Fibroblast of villous mesenchyme (primary cell): ENCODE results near the gene NUPR1. TPM values are rescaled to one million over a fixed set of nuclear protein-coding genes. Genes with fewer than 3 reads are reported as not detected.

Source experiments
- DNase-seq: peaks from one replicate; pipeline ENCODE4 v3.0.0-alpha.2; 2010; ENCODE audit warnings: low read depth
- H3K4me3 ChIP-seq: 2 replicates; pipeline ENCODE4 v1.5.1; 2011; ENCODE audit warnings: low read depth, mild to moderate bottlenecking, low read length
- total RNA-seq: library from RNA; depleted of rRNA; stranded (reverse); fragments of >200 nt; gene quantifications from 2 replicates; pipeline ENCODE4 v1.2.3, GENCODE V29; 2012
- TF ChIP-seq, protein P1 (sequence below): IDR thresholded peaks from 2 replicates; pipeline ENCODE4 v1.5.1; 2012; ENCODE audit warnings: low read depth, mild to moderate bottlenecking, low read length; ENCODE audit not compliant: insufficient read depth

The NUPR1 gene
- total RNA-seq, 1 donor: 8.2 TPM

DNA sequence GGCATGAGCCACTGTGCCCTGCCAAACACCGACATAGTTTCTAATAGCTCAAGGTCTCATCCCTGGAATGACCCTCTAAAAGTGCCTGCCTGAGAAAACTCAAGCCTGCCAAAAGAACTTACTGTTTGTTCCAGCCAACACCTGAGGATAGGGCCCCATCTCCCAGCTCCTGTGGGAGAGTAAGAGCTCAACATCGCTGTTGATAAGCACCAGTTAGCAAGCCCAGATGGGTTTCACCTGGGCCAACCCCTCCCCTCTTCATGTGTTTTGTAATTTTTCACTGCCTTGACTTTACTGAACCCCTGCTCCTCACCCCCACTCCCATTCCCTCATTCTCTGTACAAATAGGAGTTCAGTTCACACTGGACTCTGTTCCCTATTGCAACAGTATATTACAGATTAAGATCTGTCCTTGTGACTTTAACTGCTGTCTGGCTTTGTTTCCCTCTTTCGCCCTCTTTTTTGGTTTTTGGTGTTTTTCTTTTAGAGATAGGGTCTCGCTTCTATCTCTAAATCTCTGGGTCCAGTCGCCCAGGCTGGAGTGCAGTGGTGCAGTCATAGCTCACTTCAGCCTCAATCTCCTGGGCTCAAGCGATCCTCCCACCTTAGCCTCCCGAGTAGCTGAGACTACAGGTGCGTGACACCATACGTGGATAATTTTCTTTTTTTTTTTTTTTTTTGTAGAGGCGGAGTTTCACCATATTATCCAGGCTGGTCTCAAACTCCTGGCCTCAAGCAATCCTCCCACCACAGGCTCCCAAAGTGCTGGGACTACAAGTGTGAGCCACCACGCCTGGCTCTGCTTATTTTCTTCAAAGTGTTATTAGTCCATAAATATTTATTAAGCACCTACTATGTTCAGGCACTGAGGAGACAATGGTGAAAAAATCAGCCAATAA lies 12.3 kb downstream of the NUPR1 start:
- TF ChIP-seq, protein P1, sequence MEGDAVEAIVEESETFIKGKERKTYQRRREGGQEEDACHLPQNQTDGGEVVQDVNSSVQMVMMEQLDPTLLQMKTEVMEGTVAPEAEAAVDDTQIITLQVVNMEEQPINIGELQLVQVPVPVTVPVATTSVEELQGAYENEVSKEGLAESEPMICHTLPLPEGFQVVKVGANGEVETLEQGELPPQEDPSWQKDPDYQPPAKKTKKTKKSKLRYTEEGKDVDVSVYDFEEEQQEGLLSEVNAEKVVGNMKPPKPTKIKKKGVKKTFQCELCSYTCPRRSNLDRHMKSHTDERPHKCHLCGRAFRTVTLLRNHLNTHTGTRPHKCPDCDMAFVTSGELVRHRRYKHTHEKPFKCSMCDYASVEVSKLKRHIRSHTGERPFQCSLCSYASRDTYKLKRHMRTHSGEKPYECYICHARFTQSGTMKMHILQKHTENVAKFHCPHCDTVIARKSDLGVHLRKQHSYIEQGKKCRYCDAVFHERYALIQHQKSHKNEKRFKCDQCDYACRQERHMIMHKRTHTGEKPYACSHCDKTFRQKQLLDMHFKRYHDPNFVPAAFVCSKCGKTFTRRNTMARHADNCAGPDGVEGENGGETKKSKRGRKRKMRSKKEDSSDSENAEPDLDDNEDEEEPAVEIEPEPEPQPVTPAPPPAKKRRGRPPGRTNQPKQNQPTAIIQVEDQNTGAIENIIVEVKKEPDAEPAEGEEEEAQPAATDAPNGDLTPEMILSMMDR: no peak
- H3K4me3 ChIP-seq: no peak overlapping the region
- no peak for DNase-seq

DNA sequence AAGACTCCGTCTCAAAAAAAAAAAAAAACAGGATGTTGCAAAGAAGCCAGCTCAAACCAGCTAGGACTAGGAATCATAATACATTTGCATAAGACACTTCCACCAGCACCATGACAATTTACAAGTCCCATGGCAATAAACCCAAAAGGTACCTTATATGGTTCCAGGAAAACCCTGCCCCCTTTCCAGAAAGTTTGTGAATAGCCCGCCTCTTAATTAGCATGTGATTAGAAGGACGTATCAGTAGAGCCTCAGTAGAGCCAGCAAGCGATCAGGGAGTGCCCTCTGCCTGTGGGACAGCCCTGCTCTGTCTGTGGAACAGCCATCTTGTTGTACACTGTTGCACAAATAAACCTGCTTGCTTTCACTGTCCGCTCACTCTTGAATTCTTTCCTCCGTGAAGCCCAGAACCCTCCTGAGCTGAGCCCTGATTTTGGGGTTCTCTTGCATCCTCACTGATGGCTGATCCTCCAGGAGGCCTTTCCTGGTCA lies 14.0 kb downstream of the NUPR1 start:
- DNase-seq: no peak
- no peak overlapping the region for H3K4me3 ChIP-seq
- TF ChIP-seq, protein P1: no peak

DNA sequence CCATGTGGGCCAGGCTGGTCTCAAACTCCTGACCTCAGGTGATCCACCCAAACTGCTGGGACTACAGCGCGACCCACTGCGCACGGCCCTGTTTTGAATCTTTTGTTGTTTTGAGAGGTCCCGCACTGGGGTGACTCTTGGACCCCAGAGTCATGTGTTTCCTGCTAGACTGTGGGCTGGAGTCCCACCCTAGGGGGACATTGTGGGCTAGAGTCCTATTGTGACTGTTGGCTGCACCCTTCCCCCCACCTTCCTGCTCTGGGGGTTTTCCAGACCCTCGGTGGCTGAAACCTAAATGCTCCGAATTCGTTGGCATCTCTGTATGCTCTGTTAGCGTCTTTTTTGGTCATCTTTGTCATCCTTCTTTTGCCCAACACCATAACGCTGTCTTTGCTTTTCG lies 16.0 kb downstream of the NUPR1 start:
- no peak for DNase-seq
- TF ChIP-seq, protein P1: no peak

DNA sequence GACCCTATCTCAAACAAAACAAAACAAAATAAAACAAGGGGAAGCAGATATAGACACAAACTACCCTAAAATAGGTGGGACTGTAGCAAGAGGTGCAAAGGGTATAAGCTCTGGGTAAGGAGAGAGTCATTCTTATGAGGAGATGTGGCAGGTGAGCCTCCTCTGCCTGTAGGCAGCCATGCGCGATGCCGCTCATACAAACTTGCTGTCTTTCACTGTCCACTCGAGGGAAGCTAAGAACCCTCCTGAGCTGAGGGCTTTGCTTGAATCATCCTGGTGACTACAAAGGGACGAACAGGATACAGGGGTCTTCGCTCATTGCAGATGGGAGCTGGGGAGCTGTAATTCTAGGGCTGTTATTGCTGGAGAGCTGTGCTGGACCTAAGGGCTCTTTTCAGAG lies 17.3 kb downstream of the NUPR1 start:
- DNase-seq: no peak
- TF ChIP-seq, protein P1: no peak
- no peak overlapping the region for H3K4me3 ChIP-seq

More for the DNA sequence above, 16.0 kb downstream of the NUPR1 start:
- no peak overlapping the region for H3K4me3 ChIP-seq

DNA sequence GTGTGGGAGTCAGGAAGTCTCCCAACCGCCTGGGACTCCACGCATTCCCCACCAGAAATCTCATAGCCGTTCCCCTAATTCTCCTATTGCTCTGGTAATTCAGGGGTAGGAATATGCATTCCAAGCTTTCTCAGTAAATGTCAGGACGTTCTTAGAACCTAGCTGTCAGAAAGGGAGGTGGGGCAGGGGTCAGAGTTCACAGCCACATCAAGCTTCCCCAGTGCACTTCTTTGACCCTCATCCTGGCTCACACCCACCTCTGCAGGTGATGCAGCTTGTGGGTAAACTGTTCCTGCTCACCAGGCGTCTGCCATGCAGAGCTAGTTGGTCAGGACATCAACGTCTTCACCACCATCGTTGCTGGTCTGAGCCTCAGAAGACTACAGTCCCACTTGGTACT lies 18.1 kb downstream of the NUPR1 start:
- TF ChIP-seq, protein P1: no peak
- DNase-seq: no peak
- no peak overlapping the region for H3K4me3 ChIP-seq

DNA sequence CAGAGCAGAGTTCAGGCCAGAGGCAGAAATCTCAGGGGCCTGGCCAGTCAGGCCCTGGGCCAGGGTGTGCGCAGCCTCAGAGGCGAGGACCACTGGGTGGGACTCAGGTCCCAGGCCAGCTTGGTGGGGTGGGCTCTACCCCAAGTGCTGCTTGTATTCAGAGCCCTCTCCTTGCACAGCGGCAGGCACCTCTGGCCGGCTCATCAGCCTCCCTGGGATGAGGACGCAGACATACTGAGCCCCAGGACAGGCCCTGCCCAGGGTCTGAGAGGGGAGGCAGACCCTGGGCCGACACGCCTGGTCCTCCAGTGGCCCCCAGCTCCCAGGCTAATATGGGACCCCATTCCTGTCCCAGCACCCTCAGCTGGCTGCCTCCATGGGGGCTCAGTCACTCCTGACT lies 24.5 kb downstream of the NUPR1 start:
- DNase-seq: no peak
- TF ChIP-seq, protein P1: no peak
- no peak overlapping the region for H3K4me3 ChIP-seq
